Kasumi-1 (cell line): ENCODE results near the gene RBM4.
"Not testable (repeated sequence)": the region's sequence is repeated elsewhere in the genome, so short reads cannot be mapped to it uniquely, and the experiment has no call there.

Experiments used
- DNase-seq, 2 experiments: peaks; one replicate each; lab custom pipeline; 2025; lab: John Stamatoyannopoulos, UW

RBM4 gene

GRCh38 chr11:66617155-66617834, 21.2 kb upstream of the RBM4 start:
- peak; percentile 69 to 71 for DNase-seq

- DNase-seq: peak; percentile 77 to 81
Observed at GRCh38 chr11:66619080-66619554, 19.4 kb upstream of the RBM4 start.

- DNase-seq: no peak
Observed at GRCh38 chr11:66624450-66624849, 14.1 kb upstream of the RBM4 start.

GRCh38 chr11:66625041-66625751, 13.3 kb upstream of the RBM4 start:
- no peak for DNase-seq

GRCh38 chr11:66625752-66626149, 12.8 kb upstream of the RBM4 start:
- DNase-seq: no peak

GRCh38 chr11:66626382-66626781, 12.1 kb upstream of the RBM4 start:
- no peak for DNase-seq

- no peak for DNase-seq
Observed at GRCh38 chr11:66626926-66627325, 11.6 kb upstream of the RBM4 start.

- no peak for DNase-seq
Observed at GRCh38 chr11:66628061-66628603, 10.4 kb upstream of the RBM4 start.

- no peak for DNase-seq
Observed at GRCh38 chr11:66629356-66629755, 9.1 kb upstream of the RBM4 start.

- no peak for DNase-seq
Observed at GRCh38 chr11:66631883-66632282, 6.6 kb upstream of the RBM4 start.

GRCh38 chr11:66632952-66633351, 5.6 kb upstream of the RBM4 start:
- DNase-seq: no peak

- DNase-seq: no peak
Observed at GRCh38 chr11:66636411-66636810, 2.1 kb upstream of the RBM4 start.

- DNase-seq: no peak
Observed at GRCh38 chr11:66637557-66638176, 836 bp upstream of the RBM4 start.

- peak; percentile 18 to 47 for DNase-seq
Observed at GRCh38 chr11:66639066-66639813, 737 bp downstream of the RBM4 start.

GRCh38 chr11:66639814-66640340, 1.4 kb downstream of the RBM4 start:
- not testable (repeated sequence) for DNase-seq

GRCh38 chr11:66641834-66642233, 3.3 kb downstream of the RBM4 start:
- no peak for DNase-seq

GRCh38 chr11:66643745-66644437, 5.4 kb downstream of the RBM4 start:
- no peak for DNase-seq

- no peak for DNase-seq
Observed at GRCh38 chr11:66646828-66647227, 8.3 kb downstream of the RBM4 start.

GRCh38 chr11:66649903-66650302, 11.4 kb downstream of the RBM4 start:
- no peak for DNase-seq

GRCh38 chr11:66651016-66651415, 12.5 kb downstream of the RBM4 start:
- no peak for DNase-seq

GRCh38 chr11:66652651-66653050, 14.1 kb downstream of the RBM4 start:
- DNase-seq: no peak
